Kidney capillary endothelial cell (primary cell): ENCODE results near the gene PPP1R15B.

Source experiments
- DNase-seq: peaks from one replicate; pipeline ENCODE4 v3.0.0-alpha.2; 2018; ENCODE audit warnings: low spot score

Gene PPP1R15B

GRCh38 chr1:204411451-204412204, at the start of gene PPP1R15B:
Gene PPP1R15B (minus strand): TSS chr1:204411817. CDS start chr1:204411411, 406 bp downstream.
- DNase-seq, result peak; percentile 94

- no peak for DNase-seq
Measured at GRCh38 chr1:204460346-204460745, 48.7 kb upstream of the PPP1R15B start.

GRCh38 chr1:204459706-204460105, 48.1 kb upstream of the PPP1R15B start:
- no peak for DNase-seq

- no peak for DNase-seq
Measured at GRCh38 chr1:204457666-204458065, 46.0 kb upstream of the PPP1R15B start.

GRCh38 chr1:204456826-204457442, 45.3 kb upstream of the PPP1R15B start:
- DNase-seq, result no peak

GRCh38 chr1:204455831-204456145, 44.2 kb upstream of the PPP1R15B start:
- DNase-seq, result no peak

- DNase-seq, result no peak
Measured at GRCh38 chr1:204455063-204455830, 43.6 kb upstream of the PPP1R15B start.

- no peak for DNase-seq
Measured at GRCh38 chr1:204454476-204454875, 42.9 kb upstream of the PPP1R15B start.

- peak; percentile 70 for DNase-seq
Measured at GRCh38 chr1:204453141-204453772, 41.6 kb upstream of the PPP1R15B start.

GRCh38 chr1:204451352-204452124, 39.9 kb upstream of the PPP1R15B start:
- DNase-seq, result no peak

GRCh38 chr1:204450461-204451257, 39.0 kb upstream of the PPP1R15B start:
- no peak for DNase-seq

GRCh38 chr1:204449678-204450280, 38.2 kb upstream of the PPP1R15B start:
- no peak for DNase-seq

- DNase-seq, result no peak
Measured at GRCh38 chr1:204448991-204449677, 37.5 kb upstream of the PPP1R15B start.

GRCh38 chr1:204448344-204448964, 36.8 kb upstream of the PPP1R15B start:
- DNase-seq, result no peak

- DNase-seq, result no peak
Measured at GRCh38 chr1:204447736-204448135, 36.1 kb upstream of the PPP1R15B start.

- no peak for DNase-seq
Measured at GRCh38 chr1:204447190-204447589, 35.6 kb upstream of the PPP1R15B start.

- peak; percentile 67 for DNase-seq
Measured at GRCh38 chr1:204446413-204447111, 34.9 kb upstream of the PPP1R15B start.

GRCh38 chr1:204445860-204446412, 34.3 kb upstream of the PPP1R15B start:
- no peak for DNase-seq
